LHCN-M2 (cell line): ENCODE results near the gene ERBB4. TPM values are rescaled to one million over a fixed set of nuclear protein-coding genes. Genes with fewer than 3 reads are reported as not detected.
A peak's percentile ranks its signal among the peaks of the same experiment; 100 is the strongest.
"Not testable (repeated sequence)": the region's sequence is repeated elsewhere in the genome, so short reads cannot be mapped to it uniquely, and the experiment has no call there.

ENCODE experiments used
- DNase-seq: peaks from one replicate; pipeline ENCODE4 v3.0.0-alpha.2; 2012; ENCODE audit warnings: low read depth
- total RNA-seq: library from RNA; depleted of rRNA; stranded (reverse); fragments of >200 nt; gene quantifications from 2 replicates; pipeline ENCODE4 v1.2.3, GENCODE V29; 2014

The ERBB4 gene
- total RNA-seq, 1 experiment from 2014 or later = not detected

GRCh38 chr2:212227755-212228154, 310.8 kb downstream of the ERBB4 start:
- DNase-seq = peak; percentile 76

GRCh38 chr2:212226114-212226513, 312.5 kb downstream of the ERBB4 start:
- DNase-seq = no peak

GRCh38 chr2:212223696-212224095, 314.9 kb downstream of the ERBB4 start:
- DNase-seq = no peak

- DNase-seq = no peak
These were observed 325.4 kb downstream of the ERBB4 start for GRCh38 chr2:212213191-212213590.

- DNase-seq = no peak
These were observed 330.1 kb downstream of the ERBB4 start for GRCh38 chr2:212208467-212208866.

GRCh38 chr2:212197776-212198175, 340.8 kb downstream of the ERBB4 start:
- no peak for DNase-seq

- no peak for DNase-seq
These were observed 343.0 kb downstream of the ERBB4 start for GRCh38 chr2:212195626-212196025.

- no peak for DNase-seq
These were observed 344.2 kb downstream of the ERBB4 start for GRCh38 chr2:212194396-212194795.

- DNase-seq = no peak
These were observed 344.8 kb downstream of the ERBB4 start for GRCh38 chr2:212193803-212194202.

- no peak for DNase-seq
These were observed 345.5 kb downstream of the ERBB4 start for GRCh38 chr2:212193056-212193455.

GRCh38 chr2:212191438-212191837, 347.2 kb downstream of the ERBB4 start:
- not testable (repeated sequence) for DNase-seq

- no peak for DNase-seq
These were observed 352.4 kb downstream of the ERBB4 start for GRCh38 chr2:212186166-212186565.

GRCh38 chr2:212181646-212182045, 357.0 kb downstream of the ERBB4 start:
- no peak for DNase-seq

GRCh38 chr2:212180408-212181083, 358.1 kb downstream of the ERBB4 start:
- no peak for DNase-seq

- DNase-seq = no peak
These were observed 360.9 kb downstream of the ERBB4 start for GRCh38 chr2:212177724-212178123.

GRCh38 chr2:212176151-212176550, 362.5 kb downstream of the ERBB4 start:
- DNase-seq = no peak

GRCh38 chr2:212173756-212174510, 364.7 kb downstream of the ERBB4 start:
- peak; percentile 32 for DNase-seq

GRCh38 chr2:212173331-212173730, 365.3 kb downstream of the ERBB4 start:
- no peak for DNase-seq

GRCh38 chr2:212170382-212170781, 368.2 kb downstream of the ERBB4 start:
- no peak for DNase-seq

- peak; percentile 18 for DNase-seq
These were observed 380.5 kb downstream of the ERBB4 start for GRCh38 chr2:212158081-212158480.

- peak; percentile 60 for DNase-seq
These were observed 381.6 kb downstream of the ERBB4 start for GRCh38 chr2:212157012-212157411.

GRCh38 chr2:212156088-212156487, 382.5 kb downstream of the ERBB4 start:
- no peak for DNase-seq

- no peak for DNase-seq
These were observed 384.1 kb downstream of the ERBB4 start for GRCh38 chr2:212154477-212154878.
